Measurements from ENCODE around the gene C19orf25.
"Not testable (repeated sequence)": the region's sequence is repeated elsewhere in the genome, so short reads cannot be mapped to it uniquely, and the experiment has no call there.

Gene C19orf25

DNA sequence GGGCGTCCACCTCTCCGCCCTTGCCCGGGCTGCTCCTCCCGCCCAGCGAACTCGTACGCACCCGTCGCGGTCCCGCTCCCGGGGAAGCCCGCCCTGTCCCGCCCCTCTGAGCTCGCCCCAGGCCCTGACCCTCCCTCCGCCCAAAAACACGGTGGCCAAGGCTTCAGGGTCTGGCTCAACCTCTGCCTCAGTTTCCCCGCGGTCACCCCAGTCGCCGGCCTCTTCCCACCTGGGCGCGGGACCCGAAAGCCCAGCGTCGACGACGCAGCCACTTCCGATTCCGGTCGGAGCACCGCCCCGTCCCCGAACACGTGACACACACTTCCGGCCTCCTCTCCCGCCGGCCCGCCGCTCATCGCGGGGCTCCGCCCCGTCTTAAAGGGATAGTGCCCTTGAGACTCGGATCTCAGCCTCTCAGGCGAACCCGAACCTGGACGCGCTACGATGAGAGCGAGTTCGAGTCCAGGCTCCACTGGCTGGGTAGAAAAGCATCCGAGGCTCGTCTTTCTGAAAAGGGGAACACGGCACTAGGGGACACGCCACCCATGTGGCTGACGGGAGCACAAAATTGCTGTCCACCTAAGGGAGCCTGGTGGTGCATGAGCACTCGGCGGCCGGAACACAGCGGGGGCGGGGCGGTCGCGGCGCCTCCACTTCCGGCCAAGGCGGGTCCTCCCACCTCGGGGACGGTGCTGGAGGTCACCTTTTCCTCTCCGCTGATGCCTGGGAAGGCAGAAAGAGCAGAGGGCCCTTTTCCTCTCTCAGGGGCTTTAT is at the start of gene C19orf25:
Gene C19orf25 (minus strand): TSS at position 282 of the 774 bp plus-strand sequence. CDS start 312 bp downstream, outside the sequence.
- DNase-seq (ENCODE audit: low read depth in 3 of 3) = peak; percentile 85 to 93 (median 86)

DNA sequence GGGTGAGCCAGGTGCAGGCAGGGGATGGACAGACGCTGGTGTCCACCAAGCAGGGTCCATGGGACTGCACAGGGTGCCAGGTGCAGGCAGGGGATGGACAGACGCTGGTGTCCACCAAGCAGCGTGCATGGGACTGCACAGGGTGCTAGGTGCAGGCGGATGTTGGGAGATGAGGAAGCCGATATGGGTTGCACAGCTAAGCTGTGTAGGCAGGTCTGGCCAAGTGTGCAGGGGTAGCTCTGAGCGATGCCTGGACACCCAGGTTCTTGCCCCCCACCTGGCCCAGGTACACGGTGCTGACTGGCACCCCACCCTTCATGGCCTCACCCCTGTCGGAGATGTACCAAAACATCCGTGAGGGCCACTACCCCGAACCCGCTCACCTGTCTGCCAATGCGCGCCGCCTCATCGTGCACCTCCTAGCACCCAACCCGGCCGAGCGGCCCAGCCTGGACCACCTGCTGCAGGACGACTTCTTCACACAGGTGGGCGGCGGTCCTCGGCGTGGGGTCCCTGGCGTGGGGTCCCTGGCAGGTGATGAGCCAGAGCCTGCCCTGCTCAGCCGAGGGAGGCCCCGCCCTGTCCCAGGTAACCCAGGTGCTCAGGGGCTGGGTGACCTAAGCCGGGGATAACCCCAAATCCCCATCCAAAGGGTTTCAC is 48.8 kb upstream of the C19orf25 start:
- DNase-seq (ENCODE audit: low read depth in 3 of 3) = no peak

DNA sequence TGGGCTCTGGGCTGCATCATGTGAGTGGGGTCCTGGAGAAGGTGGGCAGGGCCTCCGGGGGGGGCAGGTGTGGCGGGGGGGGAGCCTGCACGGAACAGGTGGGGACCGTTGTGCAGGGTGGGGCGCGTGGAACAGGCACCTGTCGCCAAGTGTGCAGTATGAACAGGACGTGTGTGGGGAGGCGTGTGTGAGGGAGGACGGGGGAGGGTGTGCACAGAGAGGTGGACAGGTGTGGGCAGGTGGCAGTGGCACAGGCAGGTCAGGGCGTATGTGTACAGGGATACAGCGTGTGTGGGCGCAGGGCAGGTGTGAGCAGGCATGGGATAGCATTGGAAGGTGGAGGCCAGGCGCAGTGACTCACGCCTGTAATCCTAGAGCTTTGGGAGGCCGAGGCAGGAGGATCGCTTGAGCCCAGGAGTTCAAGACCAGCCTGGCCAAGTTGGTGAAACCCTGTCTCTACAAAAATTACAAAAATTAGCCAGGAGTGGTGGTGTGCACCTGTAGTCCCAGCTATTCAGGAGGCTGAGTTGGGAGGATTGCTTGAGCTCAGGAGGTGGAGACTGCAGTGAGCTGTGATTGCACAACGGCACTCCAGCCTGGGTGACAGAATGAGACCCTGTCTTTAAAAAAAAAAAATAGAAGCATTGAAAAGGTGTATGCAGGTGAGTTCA is 48.1 kb upstream of the C19orf25 start:
- no peak for DNase-seq (ENCODE audit: low read depth in 3 of 3)

DNA sequence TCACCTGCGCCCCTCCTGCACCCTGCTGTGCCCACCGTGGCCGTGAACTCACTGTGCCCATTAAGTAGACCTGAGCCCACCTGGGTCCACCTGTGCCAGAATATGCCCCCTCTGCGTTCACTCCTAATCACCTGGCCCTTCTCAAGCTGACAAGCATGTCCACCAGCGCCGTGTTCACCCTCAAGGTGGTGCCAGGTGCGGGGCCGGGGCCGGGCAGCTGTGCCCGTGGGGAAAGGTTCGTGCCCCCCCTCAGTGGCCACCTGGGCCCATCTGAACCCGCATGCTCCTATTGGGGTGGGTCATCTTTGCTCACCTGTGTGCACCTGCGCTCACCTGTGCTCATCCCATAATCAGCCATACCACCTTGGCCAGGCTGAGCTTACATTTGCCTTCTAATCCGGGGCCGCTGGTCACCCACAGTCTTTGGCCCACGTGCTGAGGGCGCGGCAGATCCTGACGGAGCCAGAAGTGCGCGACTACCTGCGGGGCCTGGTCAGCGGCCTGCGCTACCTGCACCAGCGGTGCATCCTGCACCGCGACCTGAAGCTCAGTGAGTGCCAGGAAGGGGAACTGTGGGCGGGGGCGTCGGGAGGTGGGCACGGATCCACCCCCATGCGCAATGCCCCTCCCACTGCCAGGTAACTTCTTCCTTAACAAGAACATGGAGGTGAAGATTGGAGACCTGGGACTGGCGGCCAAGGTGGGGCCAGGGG is 47.2 kb upstream of the C19orf25 start:
- no peak for DNase-seq (ENCODE audit: low read depth in 3 of 3)

DNA sequence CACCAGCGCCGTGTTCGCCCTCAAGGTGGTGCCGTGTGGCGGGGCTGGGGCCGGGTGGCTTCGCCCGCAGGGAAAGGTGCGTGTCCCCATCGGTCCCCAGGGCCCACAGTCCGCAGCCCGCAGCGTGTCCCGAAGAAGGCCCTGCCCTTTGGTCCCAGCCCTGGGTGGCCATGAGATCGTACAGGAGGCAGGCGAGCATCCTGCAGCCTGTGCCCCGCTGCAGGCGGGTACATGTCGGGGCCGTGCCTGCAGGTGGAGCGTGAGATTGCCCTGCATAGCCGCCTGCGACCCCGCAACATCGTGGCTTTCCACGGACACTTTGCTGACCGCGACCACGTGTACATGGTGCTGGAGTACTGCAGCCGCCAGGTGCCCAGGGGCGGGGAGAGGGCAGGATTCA is 46.3 kb upstream of the C19orf25 start:
- DNase-seq (ENCODE audit: low read depth in 3 of 3) = no peak

DNA sequence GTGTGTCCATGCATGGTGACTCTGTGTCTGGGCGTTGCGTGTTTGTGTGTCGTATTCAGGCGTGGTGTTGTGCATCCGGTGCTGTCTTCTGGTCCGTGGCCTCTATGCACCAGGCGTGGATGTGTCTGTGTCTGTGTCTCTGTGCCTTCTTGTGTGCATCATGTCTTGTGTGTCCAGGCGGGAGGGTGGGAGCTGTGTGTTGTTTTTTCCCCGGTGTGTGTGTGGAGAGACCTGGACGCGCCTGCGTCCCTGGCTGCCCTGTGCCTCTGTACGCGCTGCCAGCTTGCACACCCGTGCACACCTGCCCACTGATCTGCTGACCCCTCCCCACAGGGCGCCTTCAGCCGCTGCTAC is 45.9 kb upstream of the C19orf25 start:
- no peak for DNase-seq (ENCODE audit: low read depth in 3 of 3)

DNA sequence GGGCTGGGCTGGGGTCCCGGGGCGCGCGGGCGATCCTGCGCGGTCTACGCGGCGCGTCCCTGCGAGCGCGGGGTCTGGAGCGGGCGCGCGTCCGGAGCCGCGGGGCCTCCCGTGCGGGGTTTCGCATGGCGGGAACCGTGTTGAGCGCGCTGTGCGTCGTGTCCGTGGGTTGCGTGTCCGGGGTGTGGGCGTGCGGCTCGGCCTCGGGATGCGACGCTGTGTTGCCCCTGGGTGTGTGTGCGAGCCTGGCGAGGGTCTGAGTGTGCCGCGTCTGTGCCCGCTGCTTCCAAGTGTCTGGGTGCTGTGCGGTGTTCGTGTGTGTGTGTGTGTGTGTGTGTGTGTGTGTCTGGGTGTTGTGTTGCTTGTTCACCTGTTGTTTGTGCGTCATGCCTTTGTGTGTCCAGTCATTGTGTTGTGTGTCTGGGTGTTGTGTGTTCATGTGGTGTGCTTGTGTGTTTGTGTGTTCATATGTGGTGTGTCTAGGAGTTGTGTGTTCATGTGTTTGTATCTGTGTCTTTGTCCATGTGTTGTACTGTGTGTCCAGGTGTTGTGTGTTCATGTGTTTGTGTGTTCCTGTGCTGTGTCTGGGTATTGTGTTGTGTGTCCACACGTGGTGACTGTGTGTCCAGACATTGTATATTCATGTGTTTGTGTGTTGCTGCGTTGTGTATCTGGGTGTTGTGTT is 45.4 kb upstream of the C19orf25 start:
- DNase-seq (ENCODE audit: low read depth in 3 of 3) = no peak

DNA sequence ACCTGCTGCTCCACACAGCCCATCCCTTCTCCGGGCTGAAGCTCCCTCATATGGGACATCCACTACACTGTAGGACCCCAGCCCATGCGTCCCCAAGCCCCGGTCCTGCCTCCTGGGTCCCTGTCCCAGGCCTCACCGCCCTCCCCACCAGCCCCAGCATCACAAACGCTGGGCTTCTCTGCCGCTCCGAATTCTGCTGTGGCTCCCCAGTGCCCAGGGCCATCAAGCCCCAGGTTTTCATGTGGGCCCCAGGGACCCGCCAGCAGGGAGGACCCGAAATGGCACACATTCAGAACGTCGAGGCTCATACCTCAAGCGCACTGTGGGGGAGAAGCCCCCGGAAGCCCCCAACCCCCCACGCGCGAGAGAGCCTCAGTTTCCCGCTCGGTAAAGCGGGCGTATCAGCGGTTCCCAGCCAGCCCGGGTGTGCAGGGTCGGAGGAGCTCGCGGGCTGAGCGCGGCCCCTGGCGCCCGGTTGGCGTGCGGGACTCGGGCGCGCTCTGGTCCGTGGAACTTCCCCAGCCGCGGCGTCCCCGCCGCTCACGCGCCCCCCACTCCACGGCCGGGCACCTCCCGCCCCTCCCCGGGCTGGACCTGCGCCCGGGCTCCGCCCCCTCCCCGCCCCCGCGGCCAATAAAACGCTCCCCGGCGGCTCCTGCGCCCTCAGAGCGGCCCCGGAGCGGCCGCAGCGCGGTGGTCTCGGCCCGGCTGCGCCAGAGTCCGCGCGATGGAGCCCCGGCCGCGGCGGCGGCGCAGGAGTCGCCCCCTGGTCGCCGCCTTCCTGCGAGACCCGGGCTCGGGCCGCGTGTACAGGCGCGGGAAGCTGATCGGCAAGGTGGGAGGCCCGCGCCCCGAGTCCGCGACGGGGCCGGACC is 44.6 kb upstream of the C19orf25 start, which contains the start of gene PLK5:
Gene PLK5 (plus strand): TSS at position 666 of the 875 bp plus-strand sequence. CDS start 2,920 bp downstream, outside the sequence.
- no peak for DNase-seq (ENCODE audit: low read depth in 3 of 3)

DNA sequence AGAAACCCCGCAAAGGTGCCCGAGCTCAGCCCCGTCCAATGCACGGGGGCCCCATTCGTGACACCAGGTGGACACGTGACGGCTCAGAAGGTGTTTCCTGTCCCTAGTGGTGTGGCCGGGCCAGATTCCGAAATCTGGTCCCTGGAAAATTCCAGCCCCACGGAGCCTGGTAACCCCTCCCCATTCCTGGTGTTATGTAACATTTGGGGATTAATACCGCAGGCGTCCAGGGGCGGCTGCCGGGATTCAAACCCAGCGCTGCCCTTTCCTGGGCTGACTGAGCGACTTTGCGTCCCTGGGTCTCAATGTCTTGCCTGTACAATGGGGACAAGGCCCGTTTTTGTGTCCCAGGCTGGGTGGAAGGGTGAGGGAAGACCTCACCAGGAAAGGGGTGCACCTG is 43.8 kb upstream of the C19orf25 start:
- DNase-seq (ENCODE audit: low read depth in 3 of 3) = no peak

DNA sequence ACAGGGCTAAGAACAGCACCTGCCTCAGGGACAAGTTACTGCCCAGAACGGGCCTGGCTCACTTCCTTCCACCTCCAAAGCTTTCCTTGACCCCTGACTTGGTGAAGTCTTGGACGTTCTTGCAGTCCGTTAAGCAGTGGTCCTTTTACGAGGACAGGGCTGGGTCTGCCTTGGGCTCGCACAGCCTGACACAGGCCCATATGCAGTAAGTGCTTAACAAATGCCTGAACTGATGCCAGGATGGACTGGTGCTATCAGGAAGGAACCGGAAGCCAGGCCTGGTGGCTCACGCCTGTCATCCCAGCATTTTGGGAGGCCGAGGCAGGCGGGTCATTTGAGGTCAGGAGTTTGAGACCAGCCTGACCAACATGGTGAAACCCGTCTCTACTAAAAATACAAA is 43.0 kb upstream of the C19orf25 start:
- no peak for DNase-seq (ENCODE audit: low read depth in 3 of 3)

DNA sequence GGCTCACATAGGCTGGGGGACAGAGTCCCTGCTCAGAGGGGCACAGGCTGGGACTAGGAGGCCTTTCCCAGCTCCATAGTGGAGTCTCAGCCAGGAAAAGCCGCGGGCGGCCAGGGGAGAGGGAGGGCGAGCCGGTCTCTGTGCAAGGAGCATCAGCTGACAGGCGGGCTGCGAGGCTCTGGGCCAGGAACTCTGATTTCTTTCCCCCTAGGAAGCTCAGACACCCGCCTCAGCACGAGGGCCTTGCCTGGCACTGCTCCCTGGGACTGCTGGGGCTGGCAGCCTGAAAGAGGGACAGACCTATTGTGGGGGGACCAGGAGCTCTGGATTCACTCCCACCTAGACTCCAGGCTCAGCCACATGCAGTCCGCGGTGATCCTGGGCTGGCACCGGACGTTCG is 42.6 kb upstream of the C19orf25 start:
- DNase-seq (ENCODE audit: low read depth in 3 of 3) = no peak

DNA sequence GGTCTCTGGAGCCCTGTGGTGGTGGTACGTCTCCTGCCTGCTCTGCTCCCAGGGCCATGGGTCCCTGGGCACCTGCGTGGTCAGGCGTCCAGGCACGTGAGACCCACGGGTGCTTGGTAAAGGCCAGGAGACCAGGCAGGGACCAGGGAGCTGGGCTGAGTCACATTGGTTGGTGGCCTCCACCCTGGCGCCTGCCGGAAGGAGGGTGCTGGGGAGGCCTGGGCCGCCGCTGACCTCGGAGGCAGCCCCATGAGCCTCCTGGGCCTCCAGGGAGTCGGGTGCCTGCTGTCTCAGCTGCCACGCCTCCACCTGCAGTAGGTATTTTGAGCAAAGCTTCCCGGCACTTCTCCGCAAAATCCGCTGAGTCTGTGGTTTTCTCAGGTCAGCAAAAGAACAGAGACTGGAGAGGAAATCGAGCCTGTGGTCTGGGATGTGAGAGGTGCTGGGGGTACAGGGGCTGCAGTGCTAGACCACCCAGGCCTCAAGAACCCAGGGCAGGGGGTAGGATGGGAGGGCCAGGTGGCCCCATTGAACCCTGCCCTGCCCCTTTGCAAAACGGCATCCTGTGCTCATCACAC is 41.3 kb upstream of the C19orf25 start:
- DNase-seq (ENCODE audit: low read depth in 3 of 3) = no peak

DNA sequence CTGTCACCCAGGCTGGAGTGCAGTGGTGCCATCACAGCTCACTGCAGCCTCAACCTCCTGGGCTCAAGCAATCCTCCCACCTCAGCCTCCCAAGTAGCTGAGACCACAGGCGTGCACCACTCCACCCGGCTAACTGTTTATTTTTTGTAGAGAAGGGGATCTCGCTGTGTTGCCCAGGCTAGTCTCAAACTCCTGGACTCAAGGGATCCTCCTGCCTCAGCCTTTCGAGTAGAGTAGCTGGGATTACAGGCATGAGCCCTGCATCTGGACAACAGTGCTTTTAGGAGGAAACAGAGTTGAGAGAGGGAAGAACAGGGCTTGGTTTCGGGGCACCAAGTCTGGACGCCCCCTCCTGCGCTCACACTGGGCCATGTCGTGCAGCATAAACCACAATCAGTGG is 40.8 kb upstream of the C19orf25 start:
- not testable (repeated sequence) for DNase-seq (ENCODE audit: low read depth in 3 of 3)

DNA sequence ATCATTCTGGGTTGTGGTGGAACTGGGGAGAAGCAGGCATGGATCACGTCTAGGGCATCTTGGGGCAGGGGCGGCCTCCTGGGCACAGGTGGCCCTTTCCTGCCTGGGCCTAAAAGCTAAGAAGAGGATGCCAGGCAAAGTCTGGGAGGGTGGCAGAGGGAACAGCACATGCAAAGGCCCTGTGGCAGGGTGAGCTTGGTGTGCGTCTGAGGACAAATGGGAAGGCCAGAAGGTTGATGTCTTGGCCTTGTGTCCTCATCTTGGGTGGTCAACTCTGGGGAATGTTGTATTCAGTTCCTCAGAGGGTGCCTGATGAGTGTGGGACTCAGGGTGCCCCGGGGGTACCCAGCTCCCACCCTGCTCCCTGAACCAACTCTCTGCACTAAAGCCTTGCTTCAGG is 39.5 kb upstream of the C19orf25 start:
- DNase-seq (ENCODE audit: low read depth in 3 of 3) = no peak

DNA sequence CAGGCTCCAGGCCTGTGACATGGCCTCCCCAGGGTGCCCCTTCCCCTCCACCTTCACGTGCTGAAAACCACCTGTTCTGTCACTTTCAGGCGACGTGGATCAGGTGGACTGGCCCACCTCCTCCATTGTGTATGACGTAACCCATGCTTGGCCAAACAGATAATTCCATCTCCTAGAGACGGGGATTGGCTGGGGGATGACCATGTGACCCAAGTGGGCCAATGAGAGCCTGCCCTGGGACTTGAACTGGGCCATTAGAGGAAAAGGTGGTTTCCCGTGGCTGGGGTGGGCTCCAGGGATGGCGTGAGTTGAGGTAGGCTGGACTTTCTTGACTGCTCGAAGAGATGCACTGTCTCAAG is 37.4 kb upstream of the C19orf25 start:
- no peak for DNase-seq (ENCODE audit: low read depth in 3 of 3)

DNA sequence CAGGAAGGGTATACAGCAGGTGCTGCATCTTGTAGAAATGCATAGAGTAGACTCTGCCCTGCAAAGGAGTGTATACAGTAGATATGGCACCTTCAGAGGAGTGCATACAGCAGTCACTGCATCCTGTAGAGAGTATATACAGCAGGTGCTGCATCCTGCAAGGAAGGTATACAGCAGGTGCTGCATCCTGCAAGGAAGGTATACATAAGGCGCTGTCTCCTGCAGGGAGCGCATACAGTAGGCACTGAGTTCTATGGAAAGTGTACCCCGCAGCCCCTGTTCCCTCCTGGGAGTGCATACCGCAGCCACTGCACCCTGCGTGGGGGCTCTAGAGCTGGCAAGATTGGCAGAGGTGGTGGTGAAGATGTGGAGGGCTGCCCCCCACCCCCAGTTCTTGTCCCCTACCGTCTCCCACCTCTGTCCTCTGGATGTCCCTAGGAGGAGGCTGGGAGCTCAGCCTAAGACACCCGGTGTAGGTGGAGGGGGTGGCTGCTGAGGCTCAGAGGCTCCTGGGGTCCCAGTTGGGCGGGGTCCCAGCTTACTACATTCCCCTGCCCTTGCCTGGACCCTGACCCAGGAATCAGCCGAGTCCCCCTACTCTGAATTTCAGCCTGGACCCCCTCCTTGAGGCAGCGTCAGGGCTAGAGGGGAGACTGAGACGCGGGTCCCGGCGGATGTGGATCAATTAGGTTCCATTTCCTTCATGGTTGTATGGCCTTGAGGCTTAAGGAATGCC is 36.1 kb upstream of the C19orf25 start:
- no peak for DNase-seq (ENCODE audit: low read depth in 3 of 3)

DNA sequence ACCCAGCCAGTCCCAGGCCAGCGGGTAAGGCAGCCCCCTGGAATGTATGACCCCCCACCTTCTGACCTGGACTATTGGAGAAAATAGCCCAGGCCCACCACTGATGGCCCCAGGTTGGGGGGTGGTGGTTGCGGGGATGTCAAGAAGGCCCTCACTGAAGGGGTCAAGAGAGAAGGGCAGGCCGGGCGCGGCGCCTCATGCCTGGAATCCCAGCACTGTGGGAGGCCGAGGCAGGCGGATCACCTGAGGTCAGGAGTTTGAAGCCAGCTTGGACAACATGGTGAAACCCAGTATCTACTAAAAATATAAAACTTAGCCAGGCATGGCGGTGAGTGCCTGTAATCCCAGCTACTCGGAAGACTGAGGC is 35.3 kb upstream of the C19orf25 start:
- DNase-seq (ENCODE audit: low read depth in 3 of 3) = no peak

DNA sequence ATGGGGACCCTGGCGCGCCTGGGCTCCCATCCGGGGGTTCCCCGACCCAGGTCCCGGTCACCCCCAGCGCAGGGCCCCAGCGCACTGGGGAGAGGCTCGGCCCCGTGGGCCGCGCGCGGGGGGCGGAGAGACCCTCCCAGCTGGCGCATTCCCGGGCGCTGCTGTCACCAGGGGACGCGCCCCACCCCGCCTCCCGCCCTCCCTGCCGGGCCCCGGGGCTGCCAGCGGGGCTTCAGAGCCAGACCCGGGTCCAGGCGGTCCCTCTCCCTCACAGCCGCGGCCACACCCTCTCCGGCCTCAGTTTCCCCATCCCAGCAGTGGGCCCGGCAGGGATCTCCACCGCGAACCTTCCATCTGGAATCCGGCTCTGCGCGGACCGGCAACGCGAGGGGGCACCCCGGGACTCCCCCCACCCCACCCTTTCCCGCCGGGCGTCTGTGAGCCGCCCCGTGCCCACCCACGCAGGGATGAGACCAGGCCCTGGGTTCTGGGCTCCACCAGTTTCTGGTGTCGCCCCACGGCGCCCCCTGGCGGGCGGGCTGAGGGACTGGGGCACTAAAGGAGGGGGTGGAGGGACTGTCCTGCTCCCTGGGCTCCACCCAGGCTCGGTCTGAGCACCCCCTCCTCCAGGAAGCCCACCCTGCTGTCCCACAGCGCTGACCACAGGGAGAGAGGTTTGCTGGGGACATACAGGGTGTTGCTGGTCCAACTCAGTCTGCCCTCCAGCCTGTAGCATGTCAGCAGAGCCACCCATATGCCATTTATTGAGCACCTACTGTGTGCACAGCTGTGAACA is 34.7 kb upstream of the C19orf25 start:
- DNase-seq (ENCODE audit: low read depth in 3 of 3) = peak; percentile 33 to 69 (median 54)
